GM12878 (cell line): ENCODE measurements around the gene SLC15A3. TPM values are rescaled to one million over a fixed set of nuclear protein-coding genes. Genes with fewer than 3 reads are reported as not detected.

Experiments used
- CBFB ChIP-seq: IDR thresholded peaks from 2 replicates; pipeline ENCODE4 v1.6.1; 2016; ENCODE audit warnings: antibody characterized with exemption, low read depth
- CHD1 ChIP-seq: IDR thresholded peaks from 2 replicates; pipeline ENCODE4 v1.6.1; 2012; ENCODE audit warnings: low read depth, low read length, improper control_type of control experiment
- GABPA ChIP-seq: IDR thresholded peaks from 2 replicates; pipeline ENCODE4 v1.6.1; 2014; ENCODE audit warnings: antibody characterized with exemption, low read depth, mild to moderate bottlenecking, inconsistent platforms
- HCFC1 ChIP-seq: fragments of 150-350 bp; IDR thresholded peaks from 2 replicates; pipeline ENCODE4 v1.6.1; 2014; ENCODE audit warnings: low read length
- HDAC6 ChIP-seq: fragments of 200-600 bp; sonication (generic); IDR thresholded peaks from one replicate; pipeline ENCODE4 v1.8.0; 2017; ENCODE audit warnings: antibody characterized with exemption; ENCODE audit not compliant: unreplicated experiment
- MEF2A ChIP-seq: IDR thresholded peaks from 2 replicates; pipeline ENCODE4 v1.6.1; 2011; ENCODE audit warnings: low read depth, mild to moderate bottlenecking, low read length, moderate library complexity; ENCODE audit not compliant: insufficient read depth
- MYB ChIP-seq: fragments of 150-350 bp; IDR thresholded peaks from 2 replicates; pipeline ENCODE4 v1.6.1; 2014; ENCODE audit warnings: mild to moderate bottlenecking, low read depth, low read length, borderline replicate concordance
- NR2F1 ChIP-seq: fragments of 450-650 bp; conservative IDR thresholded peaks from 2 replicates; pipeline ENCODE4 v1.6.1; 2017; ENCODE audit warnings: mild to moderate bottlenecking
- PML ChIP-seq: IDR thresholded peaks from 2 replicates; pipeline ENCODE4 v1.6.1; 2012; ENCODE audit warnings: low read length, inconsistent platforms
- RFX5 ChIP-seq: IDR thresholded peaks from 2 replicates; pipeline ENCODE4 v1.6.1; 2011; ENCODE audit warnings: low read depth, low read length, improper control_type of control experiment
- RUNX3 ChIP-seq: IDR thresholded peaks from 2 replicates; pipeline ENCODE4 v1.6.1; 2012; ENCODE audit warnings: low read length, inconsistent platforms
- TAF1 ChIP-seq: IDR thresholded peaks from 2 replicates; pipeline ENCODE4 v1.6.1; 2011; ENCODE audit warnings: mild to moderate bottlenecking, low read depth, low read length, borderline replicate concordance
- ZNF24 ChIP-seq: fragments of 450-650 bp; IDR thresholded peaks from 2 replicates; pipeline ENCODE4 v1.6.1; 2017; ENCODE audit warnings: antibody characterized with exemption, mild to moderate bottlenecking
- ZZZ3 ChIP-seq: IDR thresholded peaks from 2 replicates; pipeline ENCODE4 v1.6.1; 2011; ENCODE audit warnings: low read depth; ENCODE audit not compliant: control insufficient read depth, insufficient read length
- polyA plus RNA-seq, 11 experiments: library from polyadenylated mRNA; depleted of rRNA in 4 of 11; unstranded in 6 of 11; stranded (reverse) in 5 of 11; fragments of >200 nt; fragmentation: Nextera tagmentation in 4 of 11; fragmentation: Illumina TruSeq in 1 of 11; extraction: Ambion mirVana in 4 of 11; extraction: Trizol in 1 of 11; gene quantifications; 1 replicate in 1 of 11; 2 replicates in 10 of 11; pipeline versions ENCODE4 v1.2.1 to v1.2.3, GENCODE V29; 2011 to 2016; ENCODE audit warnings: inconsistent platforms in 2 of 11, missing spikeins in 2 of 11, low read depth in 1 of 11
- total RNA-seq, 4 experiments: library from RNA; depleted of rRNA in 3 of 4; stranded (reverse); fragments of >200 nt in 3 of 4; fragmentation: Illumina TruSeq in 1 of 4; extraction: Trizol in 1 of 4; gene quantifications; 2 replicates each; pipeline versions ENCODE4 v1.2.1 to v1.2.3, GENCODE V29; 2013 to 2021
- TF ChIP-seq, protein P1 (sequence below): fragments of 450-650 bp; IDR thresholded peaks from 2 replicates; pipeline ENCODE4 v1.6.1; 2018; ENCODE audit warnings: borderline replicate concordance, mild to moderate bottlenecking; ENCODE audit not compliant: partially characterized antibody
- TF ChIP-seq, protein P2 (sequence below): fragments of 150-350 bp; IDR thresholded peaks from 2 replicates; pipeline ENCODE4 v1.6.1; 2016; ENCODE audit warnings: low read depth, low read length
- TF ChIP-seq, protein P3 (sequence below): IDR thresholded peaks from 2 replicates; pipeline ENCODE4 v1.6.1; 2012; ENCODE audit warnings: improper control_type of control experiment, low read depth, low read length; ENCODE audit not compliant: insufficient replicate concordance
- TF ChIP-seq, protein P4 (sequence below): IDR thresholded peaks from 2 replicates; pipeline ENCODE4 v1.6.1; 2012; ENCODE audit warnings: low read length, inconsistent platforms

The SLC15A3 gene
- total and polyA plus RNA-seq, 10 of the 15 experiments (the other 5 are each of a cell fraction or from before 2014, with no cell fraction given): 17.7 to 102 (median 55.8) TPM

DNA sequence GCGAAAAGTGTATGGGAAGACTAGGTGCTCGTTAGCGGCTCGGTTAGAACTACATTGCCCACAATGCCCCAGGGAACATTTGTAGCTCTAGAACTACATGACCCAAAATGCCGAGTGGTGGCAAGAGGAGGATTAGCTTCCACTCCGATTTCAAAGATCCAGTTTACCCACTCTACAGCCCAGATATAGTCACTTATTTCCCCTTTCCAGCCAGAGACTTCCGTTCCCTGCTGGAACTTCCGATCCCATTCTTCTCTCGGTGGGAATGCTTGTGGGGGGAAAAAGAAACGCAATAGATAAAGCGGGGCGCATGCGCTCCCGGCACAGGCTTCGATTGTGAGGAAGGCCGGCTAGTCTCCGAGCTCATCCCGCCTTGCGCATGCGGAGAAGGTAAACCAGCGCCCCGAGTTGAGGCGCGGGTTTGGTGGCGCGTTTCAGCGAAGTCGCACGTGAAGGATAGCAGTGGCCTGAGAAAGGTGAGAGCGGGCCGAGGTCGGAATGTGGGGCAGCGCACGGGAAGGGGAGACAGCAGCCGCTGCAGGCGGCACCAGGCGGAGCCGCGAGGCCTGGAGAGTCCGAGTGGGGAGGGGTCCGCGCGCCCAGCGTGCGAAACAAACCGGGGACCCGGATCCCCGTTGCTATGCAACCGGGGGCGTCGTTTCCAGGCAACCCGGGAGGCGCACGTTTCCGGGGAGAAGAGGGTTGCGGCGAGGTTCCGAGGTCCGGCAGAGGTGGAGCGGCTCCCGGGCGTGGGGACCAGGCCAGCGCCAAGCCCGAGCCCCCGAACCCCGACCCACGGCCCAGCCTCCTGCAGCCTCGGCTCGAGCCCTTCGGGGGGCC, 38.0 kb downstream of the SLC15A3 start, which contains the start of gene TMEM109 (continued):
- TF ChIP-seq, protein P1, sequence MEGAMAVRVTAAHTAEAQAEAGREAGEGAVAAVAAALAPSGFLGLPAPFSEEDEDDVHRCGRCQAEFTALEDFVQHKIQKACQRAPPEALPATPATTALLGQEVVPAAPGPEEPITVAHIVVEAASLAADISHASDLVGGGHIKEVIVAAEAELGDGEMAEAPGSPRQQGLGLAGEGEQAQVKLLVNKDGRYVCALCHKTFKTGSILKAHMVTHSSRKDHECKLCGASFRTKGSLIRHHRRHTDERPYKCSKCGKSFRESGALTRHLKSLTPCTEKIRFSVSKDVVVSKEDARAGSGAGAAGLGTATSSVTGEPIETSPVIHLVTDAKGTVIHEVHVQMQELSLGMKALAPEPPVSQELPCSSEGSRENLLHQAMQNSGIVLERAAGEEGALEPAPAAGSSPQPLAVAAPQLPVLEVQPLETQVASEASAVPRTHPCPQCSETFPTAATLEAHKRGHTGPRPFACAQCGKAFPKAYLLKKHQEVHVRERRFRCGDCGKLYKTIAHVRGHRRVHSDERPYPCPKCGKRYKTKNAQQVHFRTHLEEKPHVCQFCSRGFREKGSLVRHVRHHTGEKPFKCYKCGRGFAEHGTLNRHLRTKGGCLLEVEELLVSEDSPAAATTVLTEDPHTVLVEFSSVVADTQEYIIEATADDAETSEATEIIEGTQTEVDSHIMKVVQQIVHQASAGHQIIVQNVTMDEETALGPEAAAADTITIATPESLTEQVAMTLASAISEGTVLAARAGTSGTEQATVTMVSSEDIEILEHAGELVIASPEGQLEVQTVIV: no peak
- TF ChIP-seq RUNX3: no peak
- no peak for TF ChIP-seq MEF2A
- TF ChIP-seq HDAC6: no peak
- no peak for TF ChIP-seq ZZZ3
- TF ChIP-seq, protein P2, sequence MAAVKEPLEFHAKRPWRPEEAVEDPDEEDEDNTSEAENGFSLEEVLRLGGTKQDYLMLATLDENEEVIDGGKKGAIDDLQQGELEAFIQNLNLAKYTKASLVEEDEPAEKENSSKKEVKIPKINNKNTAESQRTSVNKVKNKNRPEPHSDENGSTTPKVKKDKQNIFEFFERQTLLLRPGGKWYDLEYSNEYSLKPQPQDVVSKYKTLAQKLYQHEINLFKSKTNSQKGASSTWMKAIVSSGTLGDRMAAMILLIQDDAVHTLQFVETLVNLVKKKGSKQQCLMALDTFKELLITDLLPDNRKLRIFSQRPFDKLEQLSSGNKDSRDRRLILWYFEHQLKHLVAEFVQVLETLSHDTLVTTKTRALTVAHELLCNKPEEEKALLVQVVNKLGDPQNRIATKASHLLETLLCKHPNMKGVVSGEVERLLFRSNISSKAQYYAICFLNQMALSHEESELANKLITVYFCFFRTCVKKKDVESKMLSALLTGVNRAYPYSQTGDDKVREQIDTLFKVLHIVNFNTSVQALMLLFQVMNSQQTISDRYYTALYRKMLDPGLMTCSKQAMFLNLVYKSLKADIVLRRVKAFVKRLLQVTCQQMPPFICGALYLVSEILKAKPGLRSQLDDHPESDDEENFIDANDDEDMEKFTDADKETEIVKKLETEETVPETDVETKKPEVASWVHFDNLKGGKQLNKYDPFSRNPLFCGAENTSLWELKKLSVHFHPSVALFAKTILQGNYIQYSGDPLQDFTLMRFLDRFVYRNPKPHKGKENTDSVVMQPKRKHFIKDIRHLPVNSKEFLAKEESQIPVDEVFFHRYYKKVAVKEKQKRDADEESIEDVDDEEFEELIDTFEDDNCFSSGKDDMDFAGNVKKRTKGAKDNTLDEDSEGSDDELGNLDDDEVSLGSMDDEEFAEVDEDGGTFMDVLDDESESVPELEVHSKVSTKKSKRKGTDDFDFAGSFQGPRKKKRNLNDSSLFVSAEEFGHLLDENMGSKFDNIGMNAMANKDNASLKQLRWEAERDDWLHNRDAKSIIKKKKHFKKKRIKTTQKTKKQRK: no peak
- TF ChIP-seq, protein P3, sequence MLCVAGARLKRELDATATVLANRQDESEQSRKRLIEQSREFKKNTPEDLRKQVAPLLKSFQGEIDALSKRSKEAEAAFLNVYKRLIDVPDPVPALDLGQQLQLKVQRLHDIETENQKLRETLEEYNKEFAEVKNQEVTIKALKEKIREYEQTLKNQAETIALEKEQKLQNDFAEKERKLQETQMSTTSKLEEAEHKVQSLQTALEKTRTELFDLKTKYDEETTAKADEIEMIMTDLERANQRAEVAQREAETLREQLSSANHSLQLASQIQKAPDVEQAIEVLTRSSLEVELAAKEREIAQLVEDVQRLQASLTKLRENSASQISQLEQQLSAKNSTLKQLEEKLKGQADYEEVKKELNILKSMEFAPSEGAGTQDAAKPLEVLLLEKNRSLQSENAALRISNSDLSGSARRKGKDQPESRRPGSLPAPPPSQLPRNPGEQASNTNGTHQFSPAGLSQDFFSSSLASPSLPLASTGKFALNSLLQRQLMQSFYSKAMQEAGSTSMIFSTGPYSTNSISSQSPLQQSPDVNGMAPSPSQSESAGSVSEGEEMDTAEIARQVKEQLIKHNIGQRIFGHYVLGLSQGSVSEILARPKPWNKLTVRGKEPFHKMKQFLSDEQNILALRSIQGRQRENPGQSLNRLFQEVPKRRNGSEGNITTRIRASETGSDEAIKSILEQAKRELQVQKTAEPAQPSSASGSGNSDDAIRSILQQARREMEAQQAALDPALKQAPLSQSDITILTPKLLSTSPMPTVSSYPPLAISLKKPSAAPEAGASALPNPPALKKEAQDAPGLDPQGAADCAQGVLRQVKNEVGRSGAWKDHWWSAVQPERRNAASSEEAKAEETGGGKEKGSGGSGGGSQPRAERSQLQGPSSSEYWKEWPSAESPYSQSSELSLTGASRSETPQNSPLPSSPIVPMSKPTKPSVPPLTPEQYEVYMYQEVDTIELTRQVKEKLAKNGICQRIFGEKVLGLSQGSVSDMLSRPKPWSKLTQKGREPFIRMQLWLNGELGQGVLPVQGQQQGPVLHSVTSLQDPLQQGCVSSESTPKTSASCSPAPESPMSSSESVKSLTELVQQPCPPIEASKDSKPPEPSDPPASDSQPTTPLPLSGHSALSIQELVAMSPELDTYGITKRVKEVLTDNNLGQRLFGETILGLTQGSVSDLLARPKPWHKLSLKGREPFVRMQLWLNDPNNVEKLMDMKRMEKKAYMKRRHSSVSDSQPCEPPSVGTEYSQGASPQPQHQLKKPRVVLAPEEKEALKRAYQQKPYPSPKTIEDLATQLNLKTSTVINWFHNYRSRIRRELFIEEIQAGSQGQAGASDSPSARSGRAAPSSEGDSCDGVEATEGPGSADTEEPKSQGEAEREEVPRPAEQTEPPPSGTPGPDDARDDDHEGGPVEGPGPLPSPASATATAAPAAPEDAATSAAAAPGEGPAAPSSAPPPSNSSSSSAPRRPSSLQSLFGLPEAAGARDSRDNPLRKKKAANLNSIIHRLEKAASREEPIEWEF: no peak
- 0 out of 2 replicates have a peak, but pooled peaks have one; percentile 34 for TF ChIP-seq NR2F1
- peak; percentile 95 for TF ChIP-seq HCFC1
- TF ChIP-seq ZNF24: no peak
- no peak for TF ChIP-seq CBFB
- TF ChIP-seq PML: no peak
- no peak for TF ChIP-seq MYB
- TF ChIP-seq RFX5: no peak
- TF ChIP-seq GABPA: no peak
- TF ChIP-seq CHD1: 0 out of 2 replicates have a peak, but pooled peaks have one; percentile 67
- TF ChIP-seq TAF1: 0 out of 2 replicates have a peak, but pooled peaks have one; percentile 29
- TF ChIP-seq, protein P4, sequence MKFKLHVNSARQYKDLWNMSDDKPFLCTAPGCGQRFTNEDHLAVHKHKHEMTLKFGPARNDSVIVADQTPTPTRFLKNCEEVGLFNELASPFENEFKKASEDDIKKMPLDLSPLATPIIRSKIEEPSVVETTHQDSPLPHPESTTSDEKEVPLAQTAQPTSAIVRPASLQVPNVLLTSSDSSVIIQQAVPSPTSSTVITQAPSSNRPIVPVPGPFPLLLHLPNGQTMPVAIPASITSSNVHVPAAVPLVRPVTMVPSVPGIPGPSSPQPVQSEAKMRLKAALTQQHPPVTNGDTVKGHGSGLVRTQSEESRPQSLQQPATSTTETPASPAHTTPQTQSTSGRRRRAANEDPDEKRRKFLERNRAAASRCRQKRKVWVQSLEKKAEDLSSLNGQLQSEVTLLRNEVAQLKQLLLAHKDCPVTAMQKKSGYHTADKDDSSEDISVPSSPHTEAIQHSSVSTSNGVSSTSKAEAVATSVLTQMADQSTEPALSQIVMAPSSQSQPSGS: no peak
